ENCODE results near the gene PITRM1.

DNA sequence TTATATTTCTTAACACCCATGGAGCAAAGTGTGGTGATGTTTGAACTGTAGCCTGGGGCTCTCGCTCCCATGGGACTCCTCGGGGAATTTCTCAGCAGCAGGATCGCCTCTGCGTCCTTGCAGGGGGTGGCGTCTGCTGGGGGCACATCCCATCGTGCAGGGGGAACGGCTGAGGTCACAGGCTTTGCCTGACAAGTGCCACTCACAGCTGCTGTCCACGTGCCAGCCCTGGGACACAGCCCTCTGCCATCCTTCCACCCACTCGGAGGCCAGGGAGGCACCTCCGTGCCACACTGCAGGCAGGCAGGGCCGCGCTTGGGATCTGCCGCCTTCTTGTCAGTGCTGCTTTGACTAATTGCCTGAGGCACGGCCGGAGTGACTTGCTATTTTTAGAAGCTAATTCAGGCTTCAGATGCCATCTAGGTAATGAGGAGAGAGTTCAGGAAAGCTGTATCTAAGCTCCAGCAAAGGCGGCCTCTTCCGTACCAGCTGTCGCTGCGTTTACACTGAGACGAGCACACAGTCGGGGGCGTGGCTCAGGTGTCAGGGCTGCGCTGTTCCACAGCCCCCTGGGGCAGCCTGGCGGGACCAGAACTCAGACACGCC is 45.7 kb downstream of the PITRM1 start:
- TF ChIP-seq TAF1 (IDR thresholded peaks at IDR 0.05; ENCODE audit: borderline replicate concordance, low read depth, low read length) (no peak), POLR2A (IDR thresholded peaks at IDR 0.05; ENCODE audit: low read depth, low read length) (no peak)
